Measurements from ENCODE around the gene LRRC47.

LRRC47 gene

DNA sequence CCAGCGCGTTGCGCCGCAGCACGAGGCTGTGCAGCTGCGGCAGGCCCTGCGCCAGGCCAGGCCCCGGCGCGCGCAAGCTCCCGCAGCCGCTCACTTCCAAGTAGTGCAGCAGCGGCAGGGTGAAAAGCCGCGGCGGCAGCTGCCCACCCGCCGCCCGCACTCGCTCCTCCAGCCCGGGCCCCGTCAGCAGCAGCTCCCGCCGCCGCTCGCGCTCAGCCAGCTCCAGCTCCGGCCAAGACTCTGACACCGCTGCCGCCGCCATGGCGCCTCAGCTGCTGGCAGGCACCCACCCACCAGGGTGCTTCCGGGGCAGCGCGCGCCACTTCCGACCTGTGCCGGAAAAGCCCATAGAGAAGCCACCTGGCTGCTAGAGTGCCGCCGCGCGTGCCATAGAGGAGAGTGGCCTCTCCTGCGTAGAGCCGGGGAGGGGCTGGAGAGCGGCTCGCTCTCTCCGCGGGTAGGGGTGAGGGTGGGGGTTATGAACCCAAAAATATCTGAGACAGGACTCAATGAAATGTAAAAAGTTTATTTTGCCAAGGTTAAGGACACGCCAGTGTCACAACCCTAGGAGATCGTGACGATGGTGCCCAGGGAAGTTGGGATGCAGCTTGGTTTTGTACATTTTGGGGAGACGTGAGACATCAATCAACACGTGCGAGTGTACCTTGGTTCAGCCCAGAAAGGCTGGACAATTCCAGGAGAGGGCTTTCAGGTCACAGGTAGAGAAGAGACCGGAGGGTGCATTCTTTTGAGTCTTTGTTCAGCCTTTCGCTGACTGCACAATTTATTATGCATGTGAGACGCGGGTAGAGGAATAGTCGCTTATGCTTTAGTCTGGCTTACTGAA lies at the start of gene LRRC47:
Gene LRRC47, minus strand, starts transcription at position 284 of the 847 bp plus-strand sequence. Its CDS starts 22 bp downstream, at position 262.
- peak; percentile 97 for DNase-seq

DNA sequence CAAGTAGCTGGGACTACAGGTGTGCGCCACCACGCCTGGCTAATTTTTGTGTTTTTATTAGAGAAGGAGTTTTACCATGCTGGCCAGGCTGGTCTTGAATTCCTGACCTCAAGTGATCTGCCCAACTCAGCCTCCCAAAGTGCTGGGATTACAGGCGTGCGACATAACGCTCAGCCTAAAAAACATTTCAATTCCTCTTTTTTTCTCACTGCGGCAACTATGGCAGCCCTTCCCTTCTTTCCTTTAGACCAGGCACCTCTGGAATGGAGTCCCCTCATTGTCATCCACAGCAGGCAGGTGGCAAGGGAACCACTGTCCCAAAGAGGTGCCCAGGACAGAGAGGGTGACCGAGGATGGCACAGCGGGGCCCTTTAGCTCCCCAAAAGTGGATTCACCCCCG lies 46.6 kb upstream of the LRRC47 start:
- no peak for DNase-seq

DNA sequence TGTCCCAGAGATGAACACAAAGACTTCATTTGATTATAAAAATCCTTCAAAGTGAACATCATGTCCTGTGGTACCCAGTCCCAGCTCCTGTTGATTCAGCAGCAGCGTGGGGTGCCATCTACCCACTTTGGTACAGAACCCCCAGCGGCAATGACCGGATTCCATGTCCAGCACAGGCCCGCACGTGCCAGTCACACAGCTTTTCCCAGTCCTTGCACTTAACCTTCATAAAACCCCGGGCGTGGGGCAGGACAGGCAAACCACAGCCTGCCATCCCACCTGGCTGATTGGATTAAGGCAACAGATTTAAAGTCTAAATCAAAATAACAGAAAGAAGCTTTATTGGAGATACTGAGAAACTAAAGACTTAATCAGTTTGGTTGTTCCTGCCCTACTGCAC lies 45.2 kb upstream of the LRRC47 start:
- DNase-seq: no peak

DNA sequence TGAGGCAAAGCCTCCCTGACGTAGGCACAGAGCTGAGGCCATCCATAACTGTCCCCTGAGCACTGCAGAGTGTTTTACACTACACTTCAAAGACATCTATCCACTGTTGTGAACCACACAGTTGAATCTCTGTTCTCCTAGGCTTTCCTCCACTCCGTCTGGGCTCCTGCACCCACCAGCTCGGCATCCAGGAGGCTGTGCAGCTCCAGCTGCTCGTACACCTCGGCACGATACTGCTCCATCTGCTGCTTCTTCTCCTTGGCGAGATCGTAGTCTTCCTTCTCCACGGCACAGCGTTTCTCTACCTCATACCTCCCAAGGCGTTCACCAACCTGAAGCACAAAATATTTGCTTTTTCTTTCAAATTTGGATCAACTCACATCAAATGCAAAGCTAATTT lies 42.5 kb upstream of the LRRC47 start:
- no peak for DNase-seq

DNA sequence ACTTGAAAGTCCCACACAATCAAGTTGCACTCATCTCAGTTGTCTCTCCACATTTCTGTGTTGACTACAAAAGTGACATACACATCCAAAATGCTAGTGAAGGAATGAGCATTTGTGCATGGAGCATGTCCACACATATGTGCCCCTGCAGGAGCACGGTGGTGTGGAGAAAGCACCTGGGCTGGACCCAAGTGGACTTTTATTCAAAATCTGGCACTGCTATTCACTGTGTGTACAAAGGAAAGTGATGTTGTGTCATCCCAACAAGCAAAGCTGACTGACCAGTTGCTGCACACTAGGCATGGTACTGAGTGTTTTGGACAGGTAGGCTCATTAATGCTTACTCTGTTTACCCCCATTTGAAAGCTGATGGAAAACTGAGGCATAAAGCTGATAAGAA lies 41.4 kb upstream of the LRRC47 start:
- no peak for DNase-seq

DNA sequence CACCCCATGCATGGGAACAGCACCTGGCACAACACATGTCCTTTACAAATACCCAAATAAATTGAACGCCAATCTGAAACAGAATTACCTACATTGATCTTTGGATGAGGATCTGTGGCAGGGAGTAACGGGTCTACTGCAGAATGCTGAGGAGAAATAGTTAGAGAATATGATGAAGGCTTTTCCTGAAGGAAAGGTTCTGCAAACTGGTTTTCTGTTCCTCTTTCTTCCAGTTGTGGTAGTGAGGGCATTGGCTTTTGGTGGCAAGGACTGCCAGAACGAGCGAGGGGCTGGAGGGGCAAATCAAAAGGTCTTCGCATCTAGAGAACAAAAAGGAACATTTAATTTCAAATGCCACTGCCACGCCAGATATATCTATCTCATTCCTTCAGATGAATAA lies 40.9 kb upstream of the LRRC47 start:
- DNase-seq: no peak

DNA sequence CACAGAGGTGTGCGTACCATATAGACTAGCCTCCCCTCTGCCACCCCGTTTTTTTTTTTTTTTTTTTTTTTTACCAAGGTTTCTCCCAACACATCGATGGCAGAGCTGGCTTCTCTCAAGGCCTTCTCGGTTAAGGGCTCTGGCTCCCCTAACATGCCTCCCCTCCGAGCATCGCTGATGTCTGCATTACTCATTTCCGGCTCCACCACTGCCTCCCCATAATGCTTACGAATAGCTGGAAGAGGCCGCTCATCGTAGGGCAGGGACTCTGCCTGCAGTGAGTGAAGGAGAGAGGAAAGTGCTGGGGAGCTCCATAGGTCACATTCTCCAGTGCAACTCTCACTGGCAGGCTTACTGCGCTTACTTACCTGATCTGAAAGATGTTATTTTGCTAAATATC lies 40.1 kb upstream of the LRRC47 start:
- no peak for DNase-seq

DNA sequence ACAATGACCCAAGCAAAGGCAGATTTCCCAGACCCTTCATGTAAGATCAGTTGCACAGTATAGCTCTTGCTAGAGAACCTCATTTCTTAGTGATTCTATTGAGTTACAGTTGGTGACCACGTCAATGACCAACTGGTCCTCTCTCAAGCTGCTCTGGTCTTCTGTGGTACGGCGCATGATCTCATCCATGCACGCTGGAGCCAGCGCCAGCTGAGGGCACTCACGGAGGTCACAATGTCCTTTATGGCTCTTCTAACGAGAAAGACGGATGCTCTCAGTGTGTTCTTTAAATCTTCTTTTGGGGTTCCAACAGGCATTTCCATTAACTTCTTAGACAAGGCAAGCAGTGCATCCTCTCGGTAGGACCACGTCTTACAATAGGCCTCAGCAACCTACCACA lies 38.4 kb upstream of the LRRC47 start:
- no peak for DNase-seq

DNA sequence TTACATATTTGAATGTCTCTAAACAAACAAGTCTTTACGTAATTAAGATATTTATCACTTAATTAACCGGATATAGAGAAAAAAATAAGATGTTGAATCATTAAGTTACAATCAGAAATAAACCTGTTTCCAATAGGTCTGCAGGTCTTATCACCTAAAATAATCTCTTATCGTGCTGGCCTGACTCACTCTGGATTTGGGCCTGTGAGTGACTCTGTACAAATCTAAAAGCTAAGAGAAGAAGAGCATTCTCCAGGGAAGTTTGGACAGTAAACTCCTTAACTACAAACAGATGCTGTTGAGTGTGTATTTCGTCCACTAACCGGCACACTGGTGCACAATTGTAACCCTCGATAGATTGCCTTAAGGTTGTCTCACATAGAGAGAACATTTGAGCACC lies 35.4 kb upstream of the LRRC47 start:
- DNase-seq: no peak

DNA sequence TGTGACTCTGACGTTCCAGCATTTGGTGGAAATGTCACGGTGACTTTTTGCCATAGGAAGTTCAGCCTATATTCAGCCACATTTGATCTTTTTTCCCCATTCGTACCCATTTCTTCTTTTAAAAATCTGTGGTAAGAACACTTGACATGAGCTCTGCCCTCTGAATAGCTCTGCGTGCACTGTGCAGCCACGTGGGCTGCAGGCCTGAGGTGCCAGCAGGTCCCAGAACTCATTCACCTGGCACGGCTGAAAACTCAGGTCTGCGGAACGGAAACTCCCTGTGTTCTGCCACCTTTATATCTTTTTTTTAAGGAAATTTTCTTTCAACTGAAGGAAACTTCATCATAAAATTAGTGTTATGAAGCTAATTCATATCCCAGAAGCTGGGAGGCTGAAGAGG lies 32.1 kb upstream of the LRRC47 start:
- DNase-seq: no peak

DNA sequence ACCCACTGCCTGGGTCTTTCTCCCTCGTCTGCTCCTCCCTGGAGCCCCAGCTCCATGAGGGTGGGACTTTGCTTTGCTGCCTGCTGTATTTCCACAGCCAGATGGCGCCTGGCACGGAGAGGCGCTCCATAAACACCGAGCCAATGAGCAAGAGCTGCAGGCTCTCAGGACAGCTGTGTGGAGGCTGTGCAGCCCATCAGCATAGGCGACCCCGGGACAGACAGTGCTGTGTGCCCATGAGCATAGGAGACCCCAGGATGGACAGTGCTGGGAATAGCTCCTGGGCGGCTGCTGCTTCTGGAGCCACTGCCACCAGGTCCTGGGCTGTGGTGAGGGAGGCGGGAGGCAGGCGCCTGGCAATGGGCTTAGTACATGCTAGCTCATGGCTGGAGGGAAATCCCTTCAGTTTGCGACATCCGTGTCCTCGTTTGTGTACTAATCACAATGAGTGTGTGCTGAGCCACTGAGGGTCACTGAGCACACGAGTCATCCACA lies 31.6 kb upstream of the LRRC47 start:
- no peak for DNase-seq

DNA sequence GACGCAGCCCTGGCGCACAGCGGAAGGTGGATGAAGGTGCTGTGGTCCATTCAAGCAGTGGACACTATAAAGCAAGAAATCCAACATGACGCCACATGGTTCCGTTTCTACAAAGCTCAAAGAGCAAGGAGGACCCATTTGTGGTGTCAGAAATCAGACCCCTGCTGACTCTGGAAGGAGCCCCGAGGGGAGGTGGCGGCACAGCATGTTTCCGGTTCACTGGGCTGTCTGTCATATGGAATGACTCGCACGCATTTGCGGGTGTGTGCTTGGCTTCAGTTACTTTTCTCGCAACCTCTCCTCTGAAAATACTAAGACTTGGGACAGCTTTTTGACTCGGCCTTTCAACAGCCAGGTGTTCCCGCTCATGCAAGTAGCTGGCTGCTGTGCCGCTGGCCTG lies 29.1 kb upstream of the LRRC47 start:
- DNase-seq: no peak

DNA sequence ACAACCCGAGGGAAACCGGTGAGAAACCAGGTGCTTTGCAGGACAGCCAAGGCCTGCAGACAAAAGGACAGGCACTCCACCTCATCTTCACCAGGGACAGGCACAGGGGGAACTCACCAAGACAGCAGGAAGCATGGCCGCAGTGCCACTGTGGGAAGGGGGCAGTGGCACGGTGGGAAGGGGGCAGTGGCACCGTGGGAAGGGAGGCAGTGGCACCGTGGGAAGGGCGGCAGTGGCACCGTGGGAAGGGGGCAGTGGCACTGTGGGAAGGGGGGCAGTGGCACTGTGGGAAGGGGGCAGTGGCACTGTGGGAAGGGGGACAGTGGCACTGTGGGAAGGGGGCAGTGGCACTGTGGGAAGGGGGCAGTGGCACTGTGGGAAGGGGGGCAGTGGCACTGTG lies 28.4 kb upstream of the LRRC47 start:
- DNase-seq: no peak

DNA sequence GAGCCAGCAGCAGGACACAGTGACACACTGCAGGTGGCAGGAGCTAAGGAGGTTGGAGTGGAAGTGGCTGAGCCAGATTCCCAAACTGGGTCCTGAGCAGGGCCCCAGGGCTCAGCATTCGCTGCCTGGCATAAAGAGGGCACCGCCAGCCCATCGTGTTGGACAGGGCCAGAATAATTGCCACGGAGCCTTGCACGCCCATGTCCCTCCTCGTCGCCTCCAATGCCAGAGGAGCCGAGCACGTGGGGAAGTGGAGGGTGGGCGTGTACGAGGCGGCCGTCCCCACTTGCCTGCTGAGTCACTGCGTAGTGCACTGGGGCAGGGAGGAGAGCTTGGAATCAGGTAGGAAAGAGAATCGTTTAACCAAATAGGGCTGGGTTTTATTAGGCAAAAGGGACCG lies 26.1 kb upstream of the LRRC47 start:
- peak; percentile 14 for DNase-seq

DNA sequence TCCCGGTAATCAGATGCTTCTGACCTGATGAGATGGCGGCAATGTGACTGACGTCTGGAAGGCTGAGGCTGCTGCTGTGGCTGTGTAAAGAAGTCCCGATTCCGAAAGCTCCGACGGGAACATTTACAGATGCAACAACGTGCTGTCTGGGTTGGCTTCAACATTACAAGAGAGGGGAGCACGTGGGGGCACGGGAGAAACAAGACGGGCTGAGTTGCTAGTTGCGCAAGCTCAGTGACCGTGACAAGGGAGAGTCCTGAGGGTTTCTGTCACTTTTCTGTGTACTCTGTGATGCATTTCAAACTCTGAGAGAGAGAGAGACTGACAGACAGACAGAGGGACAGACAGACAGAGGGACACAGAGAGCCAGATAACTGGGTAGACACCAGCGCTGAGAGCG lies 25.6 kb upstream of the LRRC47 start:
- no peak for DNase-seq

DNA sequence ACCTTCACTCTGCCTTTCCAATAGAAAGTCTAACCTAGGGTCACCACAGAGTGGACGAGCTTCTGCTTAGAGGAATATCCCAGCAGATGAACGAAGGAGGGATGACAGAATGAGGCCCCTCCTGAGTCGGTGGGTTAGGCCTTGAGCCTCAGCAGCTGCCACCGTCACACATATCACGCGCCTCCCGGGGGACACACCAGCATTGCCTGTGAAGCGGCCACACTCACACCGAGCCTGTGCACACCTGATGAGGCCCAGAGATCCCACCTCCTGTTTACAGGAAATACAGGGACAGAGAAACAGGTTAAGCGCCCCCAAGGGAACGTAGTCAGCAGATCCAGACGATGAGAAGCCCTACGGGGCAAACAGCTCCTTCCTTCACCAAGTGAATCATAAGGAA lies 25.1 kb upstream of the LRRC47 start:
- DNase-seq: no peak

DNA sequence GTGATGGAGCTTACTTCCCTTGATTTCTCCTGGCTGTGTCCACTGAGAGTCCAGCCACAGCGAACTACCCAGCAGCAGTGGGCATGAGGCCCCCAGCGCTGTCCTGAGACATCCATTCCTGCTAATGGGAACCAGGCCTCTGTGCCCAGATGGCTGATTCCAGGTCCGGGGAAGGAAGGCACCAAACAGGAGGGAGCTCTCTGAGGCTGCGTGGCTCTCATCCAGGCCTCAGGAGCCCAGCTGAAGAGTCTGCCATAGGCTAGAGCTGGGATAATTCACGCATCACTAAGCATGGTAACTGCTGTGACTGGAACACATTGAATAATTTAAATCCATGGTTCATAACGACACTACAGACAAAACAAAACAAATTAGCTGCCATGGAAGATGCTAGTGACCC lies 24.7 kb upstream of the LRRC47 start:
- no peak for DNase-seq

DNA sequence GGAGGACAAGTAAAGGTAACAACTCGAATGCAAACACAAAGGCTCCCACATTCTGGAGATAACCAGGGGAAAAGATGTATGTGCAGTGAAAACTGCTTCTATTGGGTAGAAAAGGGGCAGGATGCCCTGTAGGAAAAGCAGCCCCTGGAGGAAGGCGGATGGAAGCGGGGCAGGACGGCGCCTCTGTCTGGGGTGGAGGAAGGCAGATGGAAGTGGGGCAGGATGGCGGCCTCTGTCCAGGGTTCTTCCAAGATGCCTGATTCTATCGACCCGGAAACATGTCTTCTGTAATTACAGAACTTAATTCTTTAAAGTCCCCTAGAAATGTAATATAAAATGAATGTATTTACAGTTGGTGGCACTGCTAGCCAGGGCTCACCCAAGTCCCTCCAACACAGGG lies 24.0 kb upstream of the LRRC47 start:
- DNase-seq: no peak

DNA sequence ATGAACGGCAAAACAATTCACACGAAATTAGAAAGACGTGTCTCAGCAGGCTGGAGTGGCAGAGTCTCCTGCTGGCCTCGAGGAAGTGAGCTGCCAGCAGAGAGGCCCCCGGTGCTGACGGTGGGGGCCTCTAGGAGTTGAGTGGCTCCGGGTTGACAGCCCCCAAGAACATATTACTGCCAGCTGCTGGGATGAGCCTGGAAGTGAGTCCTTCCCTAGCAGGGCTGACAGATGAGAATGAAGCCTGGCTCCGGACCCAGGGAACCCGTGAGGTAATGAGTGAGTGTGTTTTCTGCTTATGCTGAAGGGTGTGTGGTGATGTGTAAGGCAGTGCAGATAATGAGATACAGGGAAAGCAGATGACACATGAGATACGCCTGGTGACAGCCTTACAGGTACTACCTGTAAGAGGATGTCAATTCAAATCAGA lies 23.5 kb upstream of the LRRC47 start:
- DNase-seq: no peak

DNA sequence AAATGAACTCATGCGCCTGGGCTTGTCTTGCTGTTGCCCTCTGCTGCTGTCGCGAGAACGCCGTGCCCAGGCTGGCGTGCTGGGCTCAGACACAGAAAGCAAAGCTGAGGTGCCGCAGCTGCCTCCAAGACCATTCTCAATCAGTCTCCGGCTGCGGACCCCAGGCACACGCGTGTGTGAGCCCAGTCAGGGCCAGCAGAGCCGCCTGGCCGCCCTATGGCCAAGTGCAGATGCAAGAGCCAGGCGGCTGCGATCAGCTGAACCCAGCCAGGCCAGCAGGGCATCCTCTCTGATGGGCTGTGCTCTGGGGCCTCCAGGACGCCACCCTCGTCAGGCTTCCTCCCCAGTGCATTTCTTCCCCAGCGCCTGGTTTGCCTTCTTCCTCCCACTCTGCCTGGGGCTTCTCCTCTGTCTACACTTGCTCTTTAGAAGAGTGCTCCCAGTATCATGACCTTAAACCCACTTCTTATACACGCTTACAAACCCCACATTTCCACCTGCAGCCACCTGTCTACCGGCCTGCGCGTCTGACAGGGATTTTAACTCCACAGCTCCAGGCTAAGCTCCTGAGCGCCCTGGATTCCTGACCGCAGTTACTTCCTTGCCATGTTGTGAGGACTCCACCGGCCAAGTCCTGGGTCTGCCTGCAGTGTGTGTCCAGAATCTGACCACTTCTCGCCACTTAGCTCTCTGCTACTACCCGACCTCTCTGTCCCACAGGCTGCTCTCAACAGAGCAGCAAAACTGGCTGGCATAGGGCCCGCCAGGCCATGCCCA lies 21.7 kb upstream of the LRRC47 start:
- DNase-seq: no peak

DNA sequence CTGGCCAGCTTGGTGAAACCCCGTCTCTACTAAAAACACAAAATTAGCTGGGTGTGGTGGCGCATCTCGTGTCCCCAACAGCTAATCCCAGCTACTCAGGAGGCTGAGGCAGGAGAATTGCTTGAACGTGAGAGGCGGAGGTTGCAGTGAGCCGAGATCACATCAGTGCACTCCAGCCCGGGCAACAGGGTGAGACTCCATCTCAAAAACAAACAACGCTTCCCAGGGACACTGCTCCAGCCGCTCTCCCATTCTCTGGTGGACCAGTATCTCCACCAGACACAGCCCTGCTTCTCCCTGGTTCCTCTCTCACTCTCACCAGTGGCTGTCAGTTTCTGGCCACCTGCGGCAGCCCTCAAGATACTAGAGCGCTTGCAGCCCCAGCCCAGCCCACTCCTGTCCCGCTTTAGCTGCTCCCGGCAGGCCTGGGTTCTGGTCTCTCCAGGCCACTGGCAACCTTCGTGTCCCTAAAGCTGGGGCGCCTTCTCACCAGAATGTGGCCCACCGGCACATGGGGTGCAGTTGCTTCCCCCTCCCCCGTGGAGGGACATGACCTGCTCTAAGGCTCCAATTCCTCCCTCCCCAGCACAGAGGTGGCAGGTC lies 20.9 kb upstream of the LRRC47 start:
- DNase-seq: no peak

DNA sequence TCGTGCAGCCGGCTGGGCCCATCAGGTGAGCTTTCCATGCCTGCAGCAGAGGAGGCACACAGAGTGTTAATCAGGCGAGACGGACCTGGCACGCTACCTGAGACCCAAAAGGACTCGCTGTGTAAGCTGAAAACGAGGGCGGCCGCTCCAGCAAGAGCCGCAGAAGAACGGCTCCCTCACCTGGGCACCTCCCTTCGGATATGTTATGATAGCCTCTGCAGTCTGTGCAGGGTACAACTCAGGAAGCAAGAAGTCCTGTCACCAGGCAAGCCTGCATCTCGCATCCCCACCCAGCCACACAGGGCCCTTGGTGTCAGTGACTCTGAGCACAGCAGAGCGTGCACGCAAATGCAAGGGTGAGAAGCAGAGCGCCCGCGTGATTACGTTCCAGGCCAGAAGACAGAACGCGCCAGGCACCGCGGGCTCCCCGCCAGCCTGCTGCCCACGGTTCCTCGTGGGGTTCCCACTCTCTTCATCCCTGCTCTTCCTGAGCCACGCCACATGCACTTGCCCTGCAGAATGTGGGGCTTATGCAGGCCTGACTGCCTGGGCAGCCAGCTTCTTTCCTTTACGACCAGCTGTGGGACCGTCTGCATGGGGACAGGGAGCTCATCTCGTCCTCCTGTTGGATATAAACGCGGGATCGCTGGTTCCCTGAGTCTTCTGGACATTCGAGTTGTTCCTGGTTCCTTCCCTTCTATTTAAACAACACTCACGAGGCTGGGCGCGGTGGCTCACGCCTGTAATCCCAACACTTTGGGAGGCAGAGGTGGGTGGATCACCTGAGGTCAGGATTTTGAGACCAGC lies 20.2 kb upstream of the LRRC47 start:
- DNase-seq: no peak
